ENCODE data around the gene GPR156.

DNA sequence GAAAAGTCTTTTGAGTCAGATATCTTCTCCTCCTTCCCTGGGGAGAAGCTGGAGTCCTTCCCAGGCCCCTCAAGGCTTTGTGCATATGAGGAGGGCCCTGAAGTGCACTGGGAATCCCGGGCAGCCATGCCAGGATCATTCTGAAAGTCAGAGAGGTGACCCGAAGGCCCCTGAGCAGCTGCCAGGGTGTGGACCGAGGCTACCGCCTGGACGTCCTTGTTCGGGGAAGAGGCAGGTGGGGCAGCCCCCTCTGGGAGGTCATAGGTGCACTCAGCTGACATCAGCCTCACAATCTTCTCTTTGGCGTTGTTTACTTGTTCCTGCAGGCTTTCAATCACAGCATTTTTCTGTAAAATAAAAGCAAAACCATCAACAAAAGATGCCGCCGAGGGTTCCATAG lies 117.0 kb downstream of the GPR156 start:
- no peak for TF ChIP-seq POLR2A (IDR thresholded peaks at IDR 0.05)
- TF ChIP-seq, protein P1, sequence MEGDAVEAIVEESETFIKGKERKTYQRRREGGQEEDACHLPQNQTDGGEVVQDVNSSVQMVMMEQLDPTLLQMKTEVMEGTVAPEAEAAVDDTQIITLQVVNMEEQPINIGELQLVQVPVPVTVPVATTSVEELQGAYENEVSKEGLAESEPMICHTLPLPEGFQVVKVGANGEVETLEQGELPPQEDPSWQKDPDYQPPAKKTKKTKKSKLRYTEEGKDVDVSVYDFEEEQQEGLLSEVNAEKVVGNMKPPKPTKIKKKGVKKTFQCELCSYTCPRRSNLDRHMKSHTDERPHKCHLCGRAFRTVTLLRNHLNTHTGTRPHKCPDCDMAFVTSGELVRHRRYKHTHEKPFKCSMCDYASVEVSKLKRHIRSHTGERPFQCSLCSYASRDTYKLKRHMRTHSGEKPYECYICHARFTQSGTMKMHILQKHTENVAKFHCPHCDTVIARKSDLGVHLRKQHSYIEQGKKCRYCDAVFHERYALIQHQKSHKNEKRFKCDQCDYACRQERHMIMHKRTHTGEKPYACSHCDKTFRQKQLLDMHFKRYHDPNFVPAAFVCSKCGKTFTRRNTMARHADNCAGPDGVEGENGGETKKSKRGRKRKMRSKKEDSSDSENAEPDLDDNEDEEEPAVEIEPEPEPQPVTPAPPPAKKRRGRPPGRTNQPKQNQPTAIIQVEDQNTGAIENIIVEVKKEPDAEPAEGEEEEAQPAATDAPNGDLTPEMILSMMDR (IDR thresholded peaks at IDR 0.05 in 4 of 5, conservative IDR thresholded peaks at IDR 0.05 in 1 of 5), result no peak

Measured in gastrocnemius medialis (tissue), 4 donors.